OCI-LY1 (cell line): ENCODE data around the gene CHN2.

Experiments used
- CTCF ChIP-seq: fragments of 200-600 bp; sonication (generic), shearing (Covaris generic); IDR thresholded peaks from 2 replicates; pipeline ENCODE4 v1.5.1; 2017; ENCODE audit warnings: mild to moderate bottlenecking, antibody characterized with exemption, low read length, moderate library complexity, mixed read lengths
- EZH2 ChIP-seq: fragments of 200-600 bp; sonication (generic), shearing (Covaris generic); IDR thresholded peaks from 2 replicates; pipeline ENCODE4 v1.8.0; 2017; ENCODE audit warnings: borderline replicate concordance, mixed run types, mild to moderate bottlenecking, antibody characterized with exemption, low read length, moderate library complexity, mixed read lengths

- TF ChIP-seq CTCF: no peak
- no peak for TF ChIP-seq EZH2
Observed at GRCh38 chr7:29435902-29436301, 241.3 kb downstream of the CHN2 start.
